ENCODE results near the gene THOC6. TPM values are rescaled to one million over a fixed set of nuclear protein-coding genes. Genes with fewer than 3 reads are reported as not detected.

The THOC6 gene
- total and polyA plus RNA-seq, 9 of the 15 experiments (the other 6 are each of a cell fraction or from before 2014, with no cell fraction given) = 2.5 to 65.4 (median 42.3) TPM

DNA sequence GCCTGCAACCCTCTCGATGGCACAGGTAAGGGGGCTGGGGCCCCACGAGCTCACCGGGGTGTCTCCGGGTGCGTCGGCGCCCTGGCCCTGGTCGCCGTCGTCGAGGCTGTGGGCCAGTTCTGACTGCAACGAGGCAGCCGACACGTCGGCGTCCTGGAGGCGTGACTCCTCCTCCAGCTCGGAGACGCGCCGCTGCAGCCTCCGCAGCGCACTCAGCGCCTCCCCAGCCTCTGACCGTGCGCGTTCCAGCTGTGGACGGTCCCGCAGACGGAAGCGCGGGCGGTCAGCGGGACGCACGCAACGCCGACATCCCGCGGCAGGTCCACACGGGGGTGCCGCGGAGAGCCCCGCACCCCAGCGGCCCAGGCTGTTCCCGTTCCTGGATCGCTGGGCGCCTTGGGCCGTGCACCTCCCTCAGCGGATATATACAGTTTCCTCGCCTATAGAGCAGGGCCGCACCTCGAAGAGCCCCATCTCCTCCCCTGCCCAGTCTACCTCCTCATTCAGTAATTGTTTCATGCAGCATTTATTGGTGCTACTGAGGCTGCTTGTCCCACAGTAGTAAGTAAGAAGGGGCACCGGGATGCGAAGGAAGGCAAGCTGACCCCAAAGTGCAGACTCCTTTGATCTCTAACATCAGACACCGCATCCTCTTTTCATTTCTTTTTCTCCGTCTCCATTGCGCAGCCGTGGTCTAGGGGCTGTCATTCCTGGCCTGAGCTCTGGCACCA lies 5.8 kb downstream of the THOC6 start (continued):
- no peak for TF ChIP-seq ARNT (IDR thresholded peaks at IDR 0.05)
- TF ChIP-seq OTX1 (CRISPR knock-in tag; IDR thresholded peaks at IDR 0.05) = no peak
- no peak for TF ChIP-seq ETV1 (tag; conservative IDR thresholded peaks at IDR 0.05; ENCODE audit: low read depth)
- no peak for TF ChIP-seq ZNF511 (CRISPR knock-in tag; IDR thresholded peaks at IDR 0.05)
- no peak for TF ChIP-seq ELK1 (CRISPR knock-in tag; IDR thresholded peaks at IDR 0.05)
- no peak for TF ChIP-seq PHB (CRISPR knock-in tag; IDR thresholded peaks at IDR 0.05)
- TF ChIP-seq BRCA1 (IDR thresholded peaks at IDR 0.05) = no peak
- TF ChIP-seq BRCA1 (CRISPR knock-in tag; IDR thresholded peaks at IDR 0.05) = no peak
- TF ChIP-seq ELF2 (CRISPR knock-in tag; IDR thresholded peaks at IDR 0.05) = no peak
- TF ChIP-seq, protein P1, sequence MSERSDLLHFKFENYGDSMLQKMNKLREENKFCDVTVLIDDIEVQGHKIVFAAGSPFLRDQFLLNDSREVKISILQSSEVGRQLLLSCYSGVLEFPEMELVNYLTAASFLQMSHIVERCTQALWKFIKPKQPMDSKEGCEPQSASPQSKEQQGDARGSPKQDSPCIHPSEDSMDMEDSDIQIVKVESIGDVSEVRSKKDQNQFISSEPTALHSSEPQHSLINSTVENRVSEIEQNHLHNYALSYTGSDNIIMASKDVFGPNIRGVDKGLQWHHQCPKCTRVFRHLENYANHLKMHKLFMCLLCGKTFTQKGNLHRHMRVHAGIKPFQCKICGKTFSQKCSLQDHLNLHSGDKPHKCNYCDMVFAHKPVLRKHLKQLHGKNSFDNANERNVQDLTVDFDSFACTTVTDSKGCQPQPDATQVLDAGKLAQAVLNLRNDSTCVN (CRISPR knock-in tag; IDR thresholded peaks at IDR 0.05) = no peak
- no peak for TF ChIP-seq ZNF609 (CRISPR knock-in tag; IDR thresholded peaks at IDR 0.05; ENCODE audit: borderline replicate concordance)
- no peak for TF ChIP-seq PHTF2 (CRISPR knock-in tag; IDR thresholded peaks at IDR 0.05)
- peak; percentile 44 for TF ChIP-seq HNRNPLL (IDR thresholded peaks at IDR 0.05; ENCODE audit: low read depth, low read length, poor library complexity, severe bottlenecking)
- no peak for TF ChIP-seq SMAD2 (IDR thresholded peaks at IDR 0.05; ENCODE audit: low read depth, low read length)
- no peak for TF ChIP-seq BACH1 (tag; IDR thresholded peaks at IDR 0.05)
- TF ChIP-seq ATF4 (CRISPR knock-in tag; IDR thresholded peaks at IDR 0.05) = no peak
- TF ChIP-seq PTTG1 (tag; IDR thresholded peaks at IDR 0.05; ENCODE audit: low read depth) = no peak
- TF ChIP-seq ARID3B (CRISPR knock-in tag; IDR thresholded peaks at IDR 0.05; ENCODE audit: borderline replicate concordance) = no peak

All from K562 (cell line).